HG02885 (cell line): Measurements from ENCODE around the gene FAM3A.
A peak's percentile ranks its signal among the peaks of the same experiment; 100 is the strongest.
"Not testable (repeated sequence)": the region's sequence is repeated elsewhere in the genome, so short reads cannot be mapped to it uniquely, and the experiment has no call there.

Experiments used
- ATAC-seq: cut with Tn5 transposase; IDR thresholded peaks from one replicate; pipeline ENCODE4 v1.9.1; 2021; ENCODE audit warnings: mild to moderate bottlenecking; ENCODE audit not compliant: unreplicated experiment, poor library complexity

FAM3A gene

GRCh38 chrX:154506483-154507332 is 9.3 kb downstream of the FAM3A start:
- ATAC-seq: no peak

- ATAC-seq: no peak
Observed at GRCh38 chrX:154505734-154506133, 10.3 kb downstream of the FAM3A start.

GRCh38 chrX:154502989-154503388 is 13.0 kb downstream of the FAM3A start:
- no peak for ATAC-seq

- no peak for ATAC-seq
Observed at GRCh38 chrX:154502098-154502497, 13.9 kb downstream of the FAM3A start.

GRCh38 chrX:154501423-154501822 is 14.6 kb downstream of the FAM3A start:
- ATAC-seq: not testable (repeated sequence)

- ATAC-seq: not testable (repeated sequence)
Observed at GRCh38 chrX:154496591-154497137, 19.4 kb downstream of the FAM3A start.

GRCh38 chrX:154495472-154495922 is 20.5 kb downstream of the FAM3A start:
- ATAC-seq: no peak

GRCh38 chrX:154494715-154495114 is 21.3 kb downstream of the FAM3A start:
- ATAC-seq: no peak

- ATAC-seq: peak; percentile 77
Observed at GRCh38 chrX:154490414-154491083, 25.5 kb downstream of the FAM3A start, which contains the start of gene SLC10A3. TSS of gene SLC10A3 (minus strand) at chrX:154490629. CDS start at chrX:154488940, 1,689 bp downstream.

GRCh38 chrX:154490021-154490413 is 26.0 kb downstream of the FAM3A start:
- peak; percentile 28 for ATAC-seq

GRCh38 chrX:154489182-154489581 is 26.9 kb downstream of the FAM3A start:
- no peak for ATAC-seq

- no peak for ATAC-seq
Observed at GRCh38 chrX:154488336-154489075, 27.5 kb downstream of the FAM3A start.

GRCh38 chrX:154487518-154488290 is 28.3 kb downstream of the FAM3A start:
- no peak for ATAC-seq

GRCh38 chrX:154486396-154487207 is 29.4 kb downstream of the FAM3A start, which contains the start of gene UBL4A:
TSS of gene UBL4A (minus strand) at chrX:154486615. CDS start at chrX:154486584, 31 bp downstream.
- peak; percentile 29 for ATAC-seq

GRCh38 chrX:154486052-154486395 is 30.0 kb downstream of the FAM3A start:
- ATAC-seq: no peak

GRCh38 chrX:154485150-154486051 is 30.6 kb downstream of the FAM3A start:
- ATAC-seq: no peak

- ATAC-seq: no peak
Observed at GRCh38 chrX:154484255-154485149, 31.5 kb downstream of the FAM3A start.
